Stimulated activated naive CD4-positive, alpha-beta T cell treated with Interleukin-2 at 50 U/mL for 16 hours (primary cell): ENCODE results near the gene MRPL17.
"Not testable (repeated sequence)": the region's sequence is repeated elsewhere in the genome, so short reads cannot be mapped to it uniquely, and the experiment has no call there.

Experiments
- DNase-seq: peaks from one replicate; lab custom pipeline; 2025; lab: John Stamatoyannopoulos, UW

Gene MRPL17

DNA sequence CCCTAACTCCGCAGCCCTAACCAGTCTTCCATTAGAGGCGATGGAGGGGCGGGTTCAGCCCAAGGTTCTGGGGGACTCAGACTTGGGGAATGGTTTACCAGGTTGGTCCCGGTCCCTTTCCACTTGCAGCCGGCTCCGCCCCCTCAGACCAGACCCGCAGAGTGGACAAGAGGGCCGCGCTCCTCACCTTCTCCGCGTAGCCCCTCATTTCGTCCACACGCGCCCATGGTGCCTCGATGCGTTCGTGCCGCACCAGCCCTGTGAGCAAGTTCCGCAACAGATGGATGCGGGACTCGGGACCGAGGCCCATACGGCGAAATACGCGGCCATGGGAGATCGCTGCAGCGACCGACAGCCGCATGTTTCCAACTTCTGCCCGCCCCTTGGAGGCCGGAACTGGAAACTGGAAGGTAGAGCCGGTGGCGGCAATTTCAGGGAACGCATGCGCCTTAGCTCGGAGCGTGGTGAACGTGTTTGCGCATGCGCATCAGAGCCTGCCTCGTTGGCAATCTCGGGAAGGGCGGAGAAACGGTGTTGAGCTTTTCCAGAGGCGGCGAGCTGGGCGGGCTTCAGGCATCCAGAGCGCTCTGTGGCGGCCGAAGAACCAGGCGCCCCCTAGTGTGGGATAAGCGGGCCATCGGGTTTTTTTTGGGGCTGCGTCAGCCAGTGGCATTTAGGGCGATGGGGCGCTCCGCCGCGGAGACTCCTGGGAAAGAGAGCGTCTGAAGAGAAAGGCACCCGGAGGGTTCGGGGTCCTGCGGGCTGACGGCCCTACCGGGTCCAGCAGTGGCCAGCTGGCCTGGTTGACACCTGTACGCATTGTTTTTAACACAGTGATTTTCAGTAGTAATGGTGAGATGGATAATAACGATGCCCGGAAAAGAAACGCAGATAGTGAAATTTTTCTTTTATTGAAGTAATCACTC lies at the start of gene MRPL17:
Gene MRPL17, minus strand, starts transcription at position 405 of the 926 bp plus-strand sequence. Its CDS starts 44 bp downstream, at position 361.
- peak; percentile 98 for DNase-seq

- DNase-seq: no peak
Measured at GRCh38 chr11:6727971-6728760, 45.0 kb upstream of the MRPL17 start.

- no peak for DNase-seq
Measured at GRCh38 chr11:6725386-6725896, 42.3 kb upstream of the MRPL17 start.

GRCh38 chr11:6724013-6724412 lies 40.9 kb upstream of the MRPL17 start:
- no peak for DNase-seq

GRCh38 chr11:6721343-6721742 lies 38.2 kb upstream of the MRPL17 start:
- no peak for DNase-seq

DNA sequence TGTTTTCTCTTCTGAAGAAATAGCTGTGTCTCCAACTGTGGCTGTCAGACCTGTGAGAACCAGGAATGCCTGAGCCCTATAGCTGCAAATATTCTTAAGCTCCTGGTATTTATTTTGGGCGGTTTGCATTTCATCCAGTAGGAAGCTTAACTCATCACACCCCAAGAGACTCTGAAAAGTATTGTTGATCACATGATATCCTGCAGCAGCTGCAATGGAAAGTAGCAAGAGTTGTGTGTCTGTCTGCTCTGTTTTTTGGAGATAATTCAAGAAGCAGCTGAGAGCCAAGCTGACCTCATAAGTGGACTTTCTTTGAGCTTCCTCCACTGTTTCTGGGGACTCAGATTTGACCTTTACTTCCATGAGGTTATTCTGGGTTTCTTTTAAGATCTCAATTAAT lies 36.4 kb upstream of the MRPL17 start:
- no peak for DNase-seq

DNA sequence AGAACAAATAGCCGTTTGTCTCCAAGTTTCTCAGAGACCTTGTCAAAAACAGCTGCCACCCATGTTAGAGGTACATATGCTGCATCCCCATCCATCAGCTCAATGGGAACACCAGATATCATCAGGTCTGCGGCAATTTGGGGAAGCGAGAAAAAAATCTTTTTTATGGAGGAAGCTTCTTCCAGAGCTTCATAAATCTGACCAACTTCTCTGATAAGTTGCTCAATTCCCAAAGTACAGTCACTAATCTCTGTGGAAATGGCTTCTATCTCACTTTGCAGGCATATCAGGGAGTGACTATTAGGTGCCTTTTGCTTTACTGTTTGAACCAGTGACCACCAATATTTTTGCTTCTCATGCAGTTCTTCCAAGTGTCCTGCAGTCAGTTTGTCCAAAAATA lies 34.3 kb upstream of the MRPL17 start:
- no peak for DNase-seq

GRCh38 chr11:6711552-6711951 lies 28.4 kb upstream of the MRPL17 start:
- not testable (repeated sequence) for DNase-seq

GRCh38 chr11:6708876-6709275 lies 25.7 kb upstream of the MRPL17 start:
- no peak for DNase-seq

DNA sequence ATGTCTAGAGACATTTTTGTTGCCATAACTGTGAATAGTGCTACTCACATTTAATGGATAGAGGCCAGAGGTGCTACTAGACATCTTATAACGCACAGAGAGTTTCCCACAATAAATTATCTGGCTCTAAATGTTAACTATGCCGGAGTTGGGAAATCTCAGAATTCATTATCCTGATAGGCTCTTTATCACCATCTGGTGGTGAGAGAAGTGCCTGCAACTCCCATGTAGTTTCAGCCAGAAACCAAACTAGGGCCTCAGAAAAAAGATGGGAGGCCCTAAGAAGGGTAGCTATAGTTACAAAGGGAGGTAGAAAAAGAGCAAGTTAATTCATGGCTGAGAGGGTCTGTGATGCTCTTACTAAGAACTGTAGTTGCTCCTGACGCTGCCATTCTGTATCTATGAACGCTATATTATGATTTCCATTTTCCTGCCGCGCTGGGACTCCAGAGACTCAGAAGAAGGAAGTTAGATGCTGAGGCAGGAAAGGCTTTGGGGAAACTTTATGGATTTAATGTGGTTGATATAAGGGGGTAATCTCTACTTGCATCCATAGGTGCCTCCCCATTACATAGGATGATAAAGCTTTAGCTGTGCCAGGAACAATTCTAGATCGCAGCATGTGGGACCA lies 22.9 kb upstream of the MRPL17 start:
- peak; percentile 1 for DNase-seq

DNA sequence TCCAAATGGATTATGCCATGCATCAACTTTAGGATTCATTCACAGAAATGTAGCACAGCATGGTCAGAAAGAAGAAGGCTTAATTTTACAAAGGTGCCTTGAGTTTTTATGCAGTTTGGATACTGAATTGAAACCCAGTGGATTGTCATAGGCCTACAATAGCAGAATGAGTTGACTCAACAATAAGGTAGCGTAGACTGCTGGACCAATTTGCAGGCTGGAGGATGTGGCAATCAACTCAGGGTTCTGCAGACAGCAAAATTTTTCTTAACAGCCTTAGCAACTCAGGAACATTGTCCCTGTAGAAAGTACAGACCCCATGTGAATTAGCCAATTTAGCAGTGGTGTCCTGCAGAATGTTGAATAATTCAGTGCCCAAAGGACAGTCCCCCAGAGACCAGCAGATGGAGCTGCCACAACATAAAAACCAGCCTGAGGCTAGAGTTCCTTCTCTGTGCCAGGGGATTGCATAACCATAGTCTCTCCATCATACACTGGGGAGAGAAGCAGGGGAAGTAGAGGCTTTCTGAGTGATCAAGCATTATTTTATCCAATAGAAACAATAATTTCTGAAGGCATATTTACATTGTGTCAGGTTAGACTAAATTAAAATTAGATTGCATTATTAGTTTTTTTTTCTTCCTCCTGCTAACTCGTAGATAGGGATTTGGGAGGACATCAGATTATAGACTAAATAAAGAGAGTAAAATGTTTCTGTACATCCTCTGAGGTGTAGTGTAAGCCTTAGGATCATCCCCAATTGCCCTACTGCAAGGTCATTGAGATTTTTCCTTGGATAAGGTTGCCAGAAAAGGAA lies 20.3 kb upstream of the MRPL17 start:
- peak; percentile 2 for DNase-seq

- DNase-seq: not testable (repeated sequence)
Measured at GRCh38 chr11:6701955-6702354, 18.8 kb upstream of the MRPL17 start.

- DNase-seq: no peak
Measured at GRCh38 chr11:6695377-6695776, 12.2 kb upstream of the MRPL17 start.

- no peak for DNase-seq
Measured at GRCh38 chr11:6694229-6694535, 11.0 kb upstream of the MRPL17 start.

GRCh38 chr11:6693342-6694228 lies 10.4 kb upstream of the MRPL17 start:
- peak; percentile 44 for DNase-seq

GRCh38 chr11:6692128-6692527 lies 9.0 kb upstream of the MRPL17 start:
- DNase-seq: no peak

DNA sequence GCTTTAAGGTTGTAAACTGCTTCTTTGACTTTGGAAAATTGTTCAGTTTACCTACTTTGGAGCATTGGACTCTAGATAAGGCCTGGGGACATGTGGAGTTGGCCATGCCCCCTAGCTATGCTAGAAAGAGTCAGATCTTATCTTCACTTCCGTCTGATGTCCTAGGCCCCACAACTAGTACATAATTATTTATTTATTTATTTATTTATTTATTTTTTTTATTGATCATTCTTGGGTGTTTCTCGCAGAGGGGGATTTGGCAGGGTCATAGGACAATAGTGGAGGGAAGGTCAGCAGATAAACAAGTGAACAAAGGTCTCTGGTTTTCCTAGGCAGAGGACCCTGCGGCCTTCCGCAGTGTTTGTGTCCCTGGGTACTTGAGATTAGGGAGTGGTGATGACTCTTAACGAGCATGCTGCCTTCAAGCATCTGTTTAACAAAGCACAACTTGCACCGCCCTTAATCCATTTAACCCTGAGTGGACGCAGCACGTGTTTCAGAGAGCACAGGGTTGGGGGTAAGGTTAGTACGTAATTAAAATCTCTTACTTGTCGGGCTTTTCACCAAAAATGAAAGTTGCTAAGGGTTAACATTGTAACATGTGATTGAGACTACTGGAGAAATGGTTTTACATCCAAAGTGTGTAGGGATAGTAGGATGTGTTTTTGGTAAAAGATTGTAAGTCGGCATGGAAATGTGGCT lies 7.4 kb upstream of the MRPL17 start:
- DNase-seq: not testable (repeated sequence)

- DNase-seq: no peak
Measured at GRCh38 chr11:6687876-6688275, 4.7 kb upstream of the MRPL17 start.

GRCh38 chr11:6686006-6686405 lies 2.9 kb upstream of the MRPL17 start:
- DNase-seq: no peak

- DNase-seq: not testable (repeated sequence)
Measured at GRCh38 chr11:6684068-6684467, 928 bp upstream of the MRPL17 start.
